Measurements from ENCODE around the gene CDC42EP1. TPM values are rescaled to one million over a fixed set of nuclear protein-coding genes. Genes with fewer than 3 reads are reported as not detected.

Gene CDC42EP1
- total RNA-seq, 1 experiment from 2014 or later: 43.9 TPM

- H3K4me3 ChIP-seq (ENCODE audit: low read length): no peak overlapping the region
- intact Hi-C loops (cut with micrococcal nuclease): no loop called here
- H3F3A ChIP-seq (ENCODE audit: low read length, unreplicated experiment): no peaks in the 10 kb centered on the region
- ATAC-seq (no peak), DNase-seq (no peak)
- H2AFZ ChIP-seq (ENCODE audit: low read length): no peak overlapping the region
- H3K9me3 ChIP-seq (ENCODE audit: low read length): no peaks in the 10 kb centered on the region
- H3K4me2 ChIP-seq (ENCODE audit: low read length): no peak overlapping the region
- peaks cover 10% of the 10 kb centered on the region for H3K4me1 ChIP-seq (ENCODE audit: insufficient read depth, low read length)
- H3K79me2 ChIP-seq (ENCODE audit: low read length): no peaks in the 10 kb centered on the region
- no peaks in the 10 kb centered on the region for H4K20me1 ChIP-seq (ENCODE audit: low read length)
- BruUV-seq (replicated peaks): no TSS peak
- no peaks in the 10 kb centered on the region for H3K9me2 ChIP-seq (replicated peaks; ENCODE audit: low read length)
- POLR2A ChIA-PET (ENCODE audit: unreplicated experiment): no interaction called here
- no peak overlapping the region for H3K27ac ChIP-seq (ENCODE audit: low read length)
- no peaks in the 10 kb centered on the region for H3K27me3 ChIP-seq (ENCODE audit: low read length)
- H3K36me3 ChIP-seq (ENCODE audit: low read depth, low read length): no peaks in the 10 kb centered on the region
- TF ChIP-seq EZH2phosphoT487 (IDR thresholded peaks at IDR 0.05; ENCODE audit: borderline replicate concordance, low read length) (no peak), CTCF (conservative IDR thresholded peaks at IDR 0.05; ENCODE audit: low read depth, low read length) (no peak), EZH2 (IDR thresholded peaks at IDR 0.05; ENCODE audit: low read length, unreplicated experiment) (no peak)
- no peak overlapping the region for H3K9ac ChIP-seq (ENCODE audit: low read length)
- CTCF ChIA-PET: interaction anchor here (0.7 kb wide), 1 partner anchor 60 kb away, joined by 3 read pairs; no protein-coding TSS in a partner anchor
These were observed 17.7 kb downstream of the CDC42EP1 start for GRCh38 chr22:37578002-37578401.

- H3K9ac ChIP-seq (ENCODE audit: low read length): no peak overlapping the region; the same call in 1 of the 2 replicates
- peak overlapping the region; percentile 34; the same call in 1 of the 2 replicates for H2AFZ ChIP-seq (ENCODE audit: low read length)
- no TSS peak for BruUV-seq (replicated peaks)
- CTCF ChIA-PET: no interaction called here
- no peaks in the 10 kb centered on the region for H3K9me3 ChIP-seq (ENCODE audit: low read length)
- POLR2A ChIA-PET (ENCODE audit: unreplicated experiment): interaction anchor here (0.7 kb wide), 1 partner anchor 9 kb away, joined by 3 read pairs; no protein-coding TSS in a partner anchor
- H4K20me1 ChIP-seq (ENCODE audit: low read length): no peaks in the 10 kb centered on the region
- peak; percentile 54 for DNase-seq
- TF ChIP-seq EZH2 (IDR thresholded peaks at IDR 0.05; ENCODE audit: low read length, unreplicated experiment) (no peak), EZH2phosphoT487 (IDR thresholded peaks at IDR 0.05; ENCODE audit: borderline replicate concordance, low read length) (no peak), CTCF (conservative IDR thresholded peaks at IDR 0.05; ENCODE audit: low read depth, low read length) (no peak)
- ATAC-seq: peak; percentile 93
- H3F3A ChIP-seq (ENCODE audit: low read length, unreplicated experiment): no peaks in the 10 kb centered on the region
- peaks cover 10% of the 10 kb centered on the region for H3K4me1 ChIP-seq (ENCODE audit: insufficient read depth, low read length)
- no peaks in the 10 kb centered on the region for H3K36me3 ChIP-seq (ENCODE audit: low read depth, low read length)
- intact Hi-C loops (cut with micrococcal nuclease): no loop called here
- H3K79me2 ChIP-seq (ENCODE audit: low read length): no peaks in the 10 kb centered on the region
- H3K27me3 ChIP-seq (ENCODE audit: low read length): no peaks in the 10 kb centered on the region
- no peak overlapping the region for H3K4me3 ChIP-seq (ENCODE audit: low read length)
- H3K27ac ChIP-seq (ENCODE audit: low read length): no peak overlapping the region
- peak overlapping the region; percentile 64 for H3K4me2 ChIP-seq (ENCODE audit: low read length)
- no peaks in the 10 kb centered on the region for H3K9me2 ChIP-seq (replicated peaks; ENCODE audit: low read length)
These were observed 21.2 kb downstream of the CDC42EP1 start for GRCh38 chr22:37581504-37581903.

- no peaks in the 10 kb centered on the region for H3K36me3 ChIP-seq (ENCODE audit: low read depth, low read length)
- no peak for ATAC-seq
- CTCF ChIA-PET: no interaction called here
- no peaks in the 10 kb centered on the region for H3F3A ChIP-seq (ENCODE audit: low read length, unreplicated experiment)
- POLR2A ChIA-PET (ENCODE audit: unreplicated experiment): no interaction called here
- peaks cover 10% of the 10 kb centered on the region for H3K4me1 ChIP-seq (ENCODE audit: insufficient read depth, low read length)
- no TSS peak for BruUV-seq (replicated peaks)
- H3K9ac ChIP-seq (ENCODE audit: low read length): no peak overlapping the region
- H3K4me3 ChIP-seq (ENCODE audit: low read length): no peak overlapping the region
- no peak overlapping the region for H3K4me2 ChIP-seq (ENCODE audit: low read length)
- no peak for DNase-seq
- H4K20me1 ChIP-seq (ENCODE audit: low read length): no peaks in the 10 kb centered on the region
- no peak for TF ChIP-seq CTCF (conservative IDR thresholded peaks at IDR 0.05; ENCODE audit: low read depth, low read length)
- TF ChIP-seq EZH2 (IDR thresholded peaks at IDR 0.05; ENCODE audit: low read length, unreplicated experiment): no peak
- no peak for TF ChIP-seq EZH2phosphoT487 (IDR thresholded peaks at IDR 0.05; ENCODE audit: borderline replicate concordance, low read length)
- H3K9me3 ChIP-seq (ENCODE audit: low read length): no peaks in the 10 kb centered on the region
- intact Hi-C loops (cut with micrococcal nuclease): no loop called here
- H3K9me2 ChIP-seq (replicated peaks; ENCODE audit: low read length): no peaks in the 10 kb centered on the region
- no peaks in the 10 kb centered on the region for H3K79me2 ChIP-seq (ENCODE audit: low read length)
- no peak overlapping the region for H3K27ac ChIP-seq (ENCODE audit: low read length)
- no peak overlapping the region for H2AFZ ChIP-seq (ENCODE audit: low read length)
- no peaks in the 10 kb centered on the region for H3K27me3 ChIP-seq (ENCODE audit: low read length)
These were observed 22.2 kb downstream of the CDC42EP1 start for GRCh38 chr22:37582526-37582925.
